HEK293 (cell line): ENCODE measurements around the gene CAMSAP3.
"Not testable (repeated sequence)": the region's sequence is repeated elsewhere in the genome, so short reads cannot be mapped to it uniquely, and the experiment has no call there.

ENCODE experiments used
- CTCF ChIA-PET: fragments of 350-600 bp; formaldehyde crosslinking; extraction: SDS; loops from one replicate; lab custom pipeline; 2021; ENCODE audit warnings: antibody characterized with exemption; lab: Yijun Ruan, JAX
- POLR2A ChIA-PET: fragments of 300-600 bp; formaldehyde crosslinking; extraction: SDS; loops from one replicate; lab custom pipeline; 2020; ENCODE audit warnings: antibody characterized with exemption, inconsistent platforms; lab: Yijun Ruan, JAX
- H3K27ac ChIP-seq: fragments of 200-500 bp; sonication (Bioruptor generic); 2 replicates; pipeline ENCODE4 v1.5.1; 2014; ENCODE audit warnings: low read depth, low read length, control low read depth, inconsistent platforms; ENCODE audit errors: extremely low read depth
- H3K36me3 ChIP-seq, 2 experiments: fragments of 200-500 bp in 1 of 2; sonication (Bioruptor generic) in 1 of 2; 1 replicate in 1 of 2; 2 replicates in 1 of 2; pipeline ENCODE4 v1.5.1; 2014 to 2017; ENCODE audit warnings: inconsistent platforms in 2 of 2, low read length in 2 of 2; ENCODE audit not compliant: control insufficient read depth in 2 of 2, insufficient read depth in 1 of 2
- H3K4me1 ChIP-seq: fragments of 200-500 bp; sonication (Bioruptor generic); 2 replicates; pipeline ENCODE4 v1.5.1; 2014; ENCODE audit warnings: mild to moderate bottlenecking, low read length, inconsistent platforms; ENCODE audit not compliant: control insufficient read depth, insufficient read depth
- H3K4me3 ChIP-seq: 2 replicates; pipeline ENCODE4 v1.5.1; 2011; ENCODE audit warnings: low read depth, mild to moderate bottlenecking, control low read depth, low read length, moderate library complexity
- H3K9me3 ChIP-seq: fragments of 200-500 bp; sonication (Bioruptor generic); 2 replicates; pipeline ENCODE4 v1.5.1; 2014; ENCODE audit warnings: low read depth, low read length, inconsistent platforms; ENCODE audit not compliant: control insufficient read depth, insufficient read depth
- GLIS1 ChIP-seq: fragments of 450-650 bp; formaldehyde crosslinking; IDR thresholded peaks from 2 replicates; pipeline ENCODE4 v1.5.1; 2016; ENCODE audit warnings: missing biosample characterization, missing genetic modification characterization
- KLF8 ChIP-seq: fragments of 450-650 bp; formaldehyde crosslinking; IDR thresholded peaks from 2 replicates; pipeline ENCODE4 v1.5.1; 2016; ENCODE audit warnings: missing biosample characterization, missing genetic modification characterization
- SCRT2 ChIP-seq: fragments of 450-650 bp; formaldehyde crosslinking; IDR thresholded peaks from 2 replicates; pipeline ENCODE4 v1.5.1; 2016; ENCODE audit warnings: missing biosample characterization, missing genetic modification characterization
- SP2 ChIP-seq: fragments of 450-650 bp; formaldehyde crosslinking; IDR thresholded peaks from 2 replicates; pipeline ENCODE4 v1.5.1; 2016; ENCODE audit warnings: missing biosample characterization, missing genetic modification characterization
- SP3 ChIP-seq: fragments of 450-650 bp; formaldehyde crosslinking; IDR thresholded peaks from 2 replicates; pipeline ENCODE4 v1.5.1; 2016; ENCODE audit warnings: missing biosample characterization, missing genetic modification characterization
- ZNF132 ChIP-seq: fragments of 450-650 bp; formaldehyde crosslinking; IDR thresholded peaks from 2 replicates; pipeline ENCODE4 v1.5.1; 2017; ENCODE audit warnings: missing biosample characterization, missing genetic modification characterization, borderline replicate concordance
- ZNF138 ChIP-seq: fragments of 450-650 bp; formaldehyde crosslinking; IDR thresholded peaks from 2 replicates; pipeline ENCODE4 v1.5.1; 2016; ENCODE audit warnings: missing biosample characterization, missing genetic modification characterization, borderline replicate concordance
- ZNF146 ChIP-seq: fragments of 450-650 bp; formaldehyde crosslinking; IDR thresholded peaks from 2 replicates; pipeline ENCODE4 v1.5.1; 2016; ENCODE audit warnings: missing biosample characterization, missing genetic modification characterization
- ZNF626 ChIP-seq: fragments of 450-650 bp; sonication (Bioruptor Pico); formaldehyde crosslinking; IDR thresholded peaks from 2 replicates; pipeline ENCODE4 v1.5.1; 2018; ENCODE audit warnings: missing biosample characterization, missing genetic modification characterization, inconsistent platforms
- ZNF660 ChIP-seq: fragments of 450-650 bp; IDR thresholded peaks from 2 replicates; pipeline ENCODE4 v1.5.1; 2018; ENCODE audit warnings: missing biosample characterization, mild to moderate bottlenecking, missing genetic modification characterization
- ZNF768 ChIP-seq: fragments of 450-650 bp; formaldehyde crosslinking; IDR thresholded peaks from 2 replicates; pipeline ENCODE4 v1.5.1; 2018; ENCODE audit warnings: missing biosample characterization, mild to moderate bottlenecking, missing genetic modification characterization
- TF ChIP-seq, protein P1 (sequence below): fragments of 450-650 bp; formaldehyde crosslinking; IDR thresholded peaks from 2 replicates; pipeline ENCODE4 v1.5.1; 2016; ENCODE audit warnings: missing biosample characterization, missing genetic modification characterization

Gene CAMSAP3

DNA sequence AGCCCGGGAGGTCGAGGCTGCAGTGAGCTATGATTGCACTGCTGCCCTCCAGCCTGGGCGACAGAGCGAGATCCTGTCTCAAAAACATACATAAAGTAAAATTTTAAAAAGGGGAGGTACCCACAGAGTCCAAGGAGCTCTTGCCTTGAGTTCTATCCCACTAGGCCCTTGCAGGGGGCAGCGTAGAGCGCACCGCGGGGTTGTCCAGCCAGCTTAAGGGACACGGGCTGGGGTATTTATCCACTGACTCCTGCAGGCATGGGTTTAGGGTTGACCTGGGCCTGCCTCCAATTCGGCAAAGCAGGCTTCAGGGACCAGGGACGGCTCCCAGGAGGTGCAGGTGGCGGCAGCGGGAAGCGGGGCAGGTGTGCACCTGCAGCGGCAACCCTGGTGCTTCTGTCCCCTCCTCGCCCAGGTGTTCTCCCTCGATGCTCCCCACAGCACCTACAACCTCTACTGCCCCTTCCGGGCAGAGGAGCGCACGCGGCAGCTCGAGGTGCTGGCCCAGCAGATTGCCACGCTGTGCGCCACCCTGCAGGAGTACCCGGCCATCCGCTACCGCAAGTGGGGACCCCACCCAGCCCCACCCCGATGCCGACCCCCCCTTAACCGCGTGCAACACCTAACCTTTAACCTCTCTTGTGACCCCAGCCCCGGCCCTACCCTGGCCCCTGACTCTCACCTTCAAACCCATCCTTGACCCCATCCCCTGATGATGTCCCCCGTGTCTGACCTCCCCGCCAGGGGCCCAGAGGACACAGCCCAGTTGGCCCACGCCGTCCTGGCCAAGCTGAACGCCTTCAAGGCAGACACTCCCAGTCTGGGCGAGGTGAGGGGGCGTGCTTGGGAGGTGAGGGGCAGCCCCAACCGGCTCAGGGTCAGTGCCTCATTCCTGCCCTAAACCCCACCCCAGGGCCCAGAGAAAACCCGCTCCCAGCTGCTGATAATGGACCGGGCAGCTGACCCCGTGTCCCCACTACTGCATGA, 45.9 kb downstream of the CAMSAP3 start (continued):
- no peak for TF ChIP-seq ZNF132 (tag by site-specific recombination)
- no peak for TF ChIP-seq ZNF146
- TF ChIP-seq, all 188 proteins: peak for 0

DNA sequence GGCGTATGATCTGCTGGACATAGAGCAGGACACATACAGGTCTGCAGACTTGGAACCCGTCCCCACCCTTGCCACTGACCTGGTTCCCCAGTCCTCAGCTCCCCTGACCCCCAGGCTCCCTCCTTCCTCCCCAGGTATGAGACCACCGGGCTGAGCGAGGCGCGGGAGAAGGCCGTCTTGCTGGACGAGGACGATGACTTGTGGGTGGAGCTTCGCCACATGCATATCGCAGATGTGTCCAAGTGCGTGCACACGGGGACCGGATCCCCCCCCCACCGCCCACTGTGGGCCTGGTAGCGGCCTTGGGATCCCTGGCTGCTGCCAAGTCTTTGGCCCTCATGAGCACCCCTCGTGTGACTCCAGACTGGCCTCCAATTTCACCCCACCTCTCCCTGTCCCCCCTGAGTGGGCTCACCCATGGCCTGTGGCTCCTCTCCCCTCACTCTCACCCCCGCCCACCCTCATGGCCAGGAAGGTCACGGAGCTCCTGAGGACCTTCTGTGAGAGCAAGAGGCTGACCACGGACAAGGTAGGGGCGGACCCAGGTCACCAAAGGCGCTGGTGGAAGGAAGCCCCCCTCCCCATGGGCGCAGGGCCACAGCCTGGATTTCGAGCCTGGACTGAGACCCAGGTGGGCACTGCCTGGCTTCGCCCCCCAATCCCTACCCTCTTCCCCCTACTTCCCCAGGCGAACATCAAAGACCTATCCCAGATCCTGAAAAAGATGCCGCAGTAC, 46.8 kb downstream of the CAMSAP3 start:
- H3K27ac ChIP-seq, result no peak overlapping the region

DNA sequence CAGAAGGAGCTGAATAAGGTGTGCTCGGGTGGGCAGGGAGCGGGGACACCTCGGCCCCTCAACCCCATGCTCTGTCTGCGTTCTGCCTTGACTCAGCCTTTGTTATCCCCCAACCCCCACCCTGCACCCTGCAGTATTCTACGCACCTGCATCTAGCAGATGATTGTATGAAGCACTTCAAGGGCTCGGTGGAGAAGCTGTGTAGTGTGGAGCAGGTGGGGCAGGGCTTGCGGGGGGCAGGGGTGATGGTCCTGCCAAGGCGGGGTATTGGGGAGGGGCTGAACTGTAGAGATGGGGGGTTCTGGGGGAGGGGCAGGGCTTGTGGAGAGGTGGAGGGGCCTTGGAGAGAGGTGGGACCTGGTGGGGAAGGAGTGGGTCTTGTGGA, 47.4 kb downstream of the CAMSAP3 start:
- Histone ChIP-seq H3K4me1 (no peaks in the 10 kb centered on the region), H3K36me3 (peaks cover 7 to 17% of the 10 kb centered on the region in 2 experiments; a peak in 2 of 3 replicates), H3K4me3 (no peak overlapping the region), H3K27ac (no peak overlapping the region), H3K9me3 (no peaks in the 10 kb centered on the region)
- no peak for TF ChIP-seq ZNF768 (tag by site-specific recombination)
- TF ChIP-seq ZNF626 (tag by site-specific recombination), result no peak
- TF ChIP-seq ZNF660, result no peak
- no peak for TF ChIP-seq ZNF138
- CTCF ChIA-PET, result interaction anchor here (0.8 kb wide), 1 partner anchor 10 kb away, joined by 4 read pairs; no protein-coding TSS in a partner anchor
- POLR2A ChIA-PET, result interaction anchor here (1.2 to 1.3 kb wide), 2 partner anchors 13 to 38 kb away, joined by 3 read pairs; partner anchors contain the start of genes PET100, TRAPPC5 and XAB2

More for the DNA sequence above, 46.8 kb downstream of the CAMSAP3 start:
- H3K36me3 ChIP-seq, result peaks cover 7 to 17% of the 10 kb centered on the region in 2 experiments; a peak in 2 of 3 replicates
- CTCF ChIA-PET, result interaction anchor here (0.6 to 1.3 kb wide), 4 partner anchors 10 to 543 kb away, joined by 3 to 5 read pairs (median 4); no protein-coding TSS in a partner anchor
- POLR2A ChIA-PET, result interaction anchor here (1.3 kb wide), 1 partner anchor 13 kb away, joined by 3 read pairs; the partner anchor contains the start of genes PET100 and XAB2
- no peak for TF ChIP-seq SCRT2 (tag by site-specific recombination)
- no peak for TF ChIP-seq GLIS1
- TF ChIP-seq, protein P1, sequence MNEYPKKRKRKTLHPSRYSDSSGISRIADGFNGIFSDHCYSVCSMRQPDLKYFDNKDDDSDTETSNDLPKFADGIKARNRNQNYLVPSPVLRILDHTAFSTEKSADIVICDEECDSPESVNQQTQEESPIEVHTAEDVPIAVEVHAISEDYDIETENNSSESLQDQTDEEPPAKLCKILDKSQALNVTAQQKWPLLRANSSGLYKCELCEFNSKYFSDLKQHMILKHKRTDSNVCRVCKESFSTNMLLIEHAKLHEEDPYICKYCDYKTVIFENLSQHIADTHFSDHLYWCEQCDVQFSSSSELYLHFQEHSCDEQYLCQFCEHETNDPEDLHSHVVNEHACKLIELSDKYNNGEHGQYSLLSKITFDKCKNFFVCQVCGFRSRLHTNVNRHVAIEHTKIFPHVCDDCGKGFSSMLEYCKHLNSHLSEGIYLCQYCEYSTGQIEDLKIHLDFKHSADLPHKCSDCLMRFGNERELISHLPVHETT (tag by site-specific recombination), result no peak
- no peaks in the 10 kb centered on the region for H3K4me1 ChIP-seq
- no peak overlapping the region for H3K4me3 ChIP-seq
- H3K9me3 ChIP-seq, result no peaks in the 10 kb centered on the region

DNA sequence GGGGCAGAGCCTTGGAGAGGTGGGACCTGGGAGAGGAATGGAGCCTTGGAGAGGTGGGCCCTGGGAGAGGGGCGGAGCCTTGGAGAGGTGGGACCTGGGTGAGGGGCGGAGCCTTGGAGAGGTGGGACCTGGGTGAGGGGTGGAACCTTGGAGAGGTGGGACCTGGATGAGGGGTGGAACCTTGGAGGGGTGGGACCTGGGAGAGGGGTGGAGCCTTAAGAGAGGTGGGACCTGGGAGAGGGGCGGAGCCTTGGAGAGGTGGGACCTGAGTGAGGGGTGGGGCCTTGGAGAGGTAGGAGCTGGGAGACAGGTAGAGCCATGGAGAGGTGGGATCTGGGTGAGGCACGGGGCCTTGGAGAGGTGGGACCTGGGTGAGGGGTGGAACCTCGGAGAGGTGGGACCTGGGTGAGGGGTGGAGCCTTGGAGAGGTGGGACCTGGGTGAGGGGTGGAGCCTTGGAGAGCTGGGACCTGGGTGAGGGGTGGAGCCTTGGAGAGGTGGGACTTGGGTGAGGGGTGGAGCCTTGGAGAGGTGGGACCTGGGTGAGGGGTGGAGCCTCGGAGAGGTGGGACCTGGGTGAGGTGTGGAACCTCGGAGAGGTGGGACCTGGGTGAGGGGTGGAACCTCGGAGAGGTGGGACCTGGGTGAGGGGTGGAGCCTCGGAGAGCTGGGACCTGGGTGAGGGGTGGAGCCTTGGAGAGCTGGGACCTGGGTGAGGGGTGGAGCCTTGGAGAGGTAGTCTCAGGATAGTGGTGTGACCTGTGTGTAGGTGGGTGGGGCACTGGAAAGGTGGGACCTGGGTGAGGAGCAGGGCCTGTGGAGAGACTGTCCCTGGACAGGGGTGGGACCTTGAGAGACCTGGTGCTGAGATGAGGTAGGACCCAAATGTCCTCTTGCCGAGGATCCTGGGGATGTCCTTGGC, 48.2 kb downstream of the CAMSAP3 start:
- not testable (repeated sequence) for H3K27ac ChIP-seq, H3K4me1 ChIP-seq, H3K9me3 ChIP-seq, H3K4me3 ChIP-seq
- POLR2A ChIA-PET, result interaction anchor here (0.7 to 1.2 kb wide), 2 partner anchors 9 to 37 kb away, joined by 3 to 4 read pairs; partner anchors contain the start of gene TRAPPC5
- TF ChIP-seq SP3 (tag by site-specific recombination) (peak; percentile 51; the same call in 1 of the 2 replicates), SP2 (tag by site-specific recombination) (peak; percentile 67), KLF8 (tag by site-specific recombination) (peak; percentile 49; the same call in 1 of the 2 replicates)
- H3K36me3 ChIP-seq, result peaks cover 7 to 17% of the 10 kb centered on the region in 2 experiments; a peak in 2 of 3 replicates
- CTCF ChIA-PET, result interaction anchor here (0.7 to 1.3 kb wide), 3 partner anchors 17 to 76 kb away, joined by 3 to 7 read pairs (median 3); no protein-coding TSS in a partner anchor
